Endothelial cell (in vitro differentiated cells): Measurements from ENCODE around the gene UTP11. TPM values are rescaled to one million over a fixed set of nuclear protein-coding genes. Genes with fewer than 3 reads are reported as not detected.
A peak's percentile ranks its signal among the peaks of the same experiment; 100 is the strongest.

ENCODE experiments used
- DNase-seq: peaks from one replicate; pipeline ENCODE4 v3.0.0; 2021; ENCODE audit warnings: low spot score
- H3K27ac Mint-ChIP-seq: one replicate; pipeline ENCODE4 v1.8.0; 2021; ENCODE audit warnings: mixed read lengths, inconsistent platforms; ENCODE audit not compliant: unreplicated experiment
- H3K27me3 Mint-ChIP-seq: one replicate; pipeline ENCODE4 v1.8.0; 2021; ENCODE audit warnings: mild to moderate bottlenecking, moderate library complexity, mixed read lengths, inconsistent platforms; ENCODE audit not compliant: unreplicated experiment
- H3K36me3 Mint-ChIP-seq: one replicate; pipeline ENCODE4 v1.8.0; 2021; ENCODE audit warnings: mild to moderate bottlenecking, low read depth, mixed read lengths, inconsistent platforms; ENCODE audit not compliant: unreplicated experiment
- H3K4me1 Mint-ChIP-seq: one replicate; pipeline ENCODE4 v1.8.0; 2021; ENCODE audit warnings: mild to moderate bottlenecking, mixed read lengths, inconsistent platforms; ENCODE audit not compliant: unreplicated experiment
- H3K4me3 Mint-ChIP-seq: one replicate; pipeline ENCODE4 v1.8.0; 2021; ENCODE audit warnings: mild to moderate bottlenecking, mixed read lengths, inconsistent platforms; ENCODE audit not compliant: unreplicated experiment
- H3K9me3 Mint-ChIP-seq: one replicate; pipeline ENCODE4 v1.8.0; 2021; ENCODE audit warnings: mixed read lengths, inconsistent platforms; ENCODE audit not compliant: unreplicated experiment
- total RNA-seq: library from RNA; stranded (reverse); fragmentation: NEBNext Ultra II Directional; extraction: Animal tissue kit (Norgen Biotek cat#: 25700); gene quantifications from one replicate; pipeline ENCODE4 v1.2.1, GENCODE V29; 2021; ENCODE audit not compliant: unreplicated experiment
- TF ChIP-seq, protein P1 (sequence below): fragments of 200-600 bp; sonication (generic); IDR thresholded peaks from one replicate; pipeline ENCODE4 v1.5.0; 2021; ENCODE audit warnings: antibody characterized with exemption; ENCODE audit not compliant: unreplicated experiment

Gene UTP11
- total RNA-seq, 1 donor from 2014 or later, result 44.7 TPM

DNA sequence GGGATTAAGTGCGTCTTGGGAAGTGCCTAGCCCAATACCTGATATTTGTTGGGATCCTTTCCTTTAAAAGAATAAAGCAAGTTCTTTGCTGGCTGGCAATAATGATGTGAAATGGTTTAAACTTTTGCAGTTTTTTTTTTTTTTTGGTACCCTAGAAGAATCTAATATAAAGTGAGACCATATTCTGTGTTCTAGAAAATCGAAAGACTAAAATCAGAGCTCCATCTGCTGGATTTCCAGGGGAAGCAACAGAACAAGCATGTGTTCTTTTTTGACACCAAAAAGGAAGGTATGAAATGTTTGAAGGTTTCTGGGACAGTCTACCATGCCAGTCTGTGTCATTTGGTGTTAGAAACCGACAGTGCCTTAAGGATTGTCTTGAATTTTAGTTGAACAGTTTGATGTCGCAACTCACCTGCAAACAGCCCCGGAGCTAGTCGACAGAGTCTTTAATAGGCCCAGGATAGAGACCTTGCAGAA lies 6.4 kb downstream of the UTP11 start:
- TF ChIP-seq, protein P1, sequence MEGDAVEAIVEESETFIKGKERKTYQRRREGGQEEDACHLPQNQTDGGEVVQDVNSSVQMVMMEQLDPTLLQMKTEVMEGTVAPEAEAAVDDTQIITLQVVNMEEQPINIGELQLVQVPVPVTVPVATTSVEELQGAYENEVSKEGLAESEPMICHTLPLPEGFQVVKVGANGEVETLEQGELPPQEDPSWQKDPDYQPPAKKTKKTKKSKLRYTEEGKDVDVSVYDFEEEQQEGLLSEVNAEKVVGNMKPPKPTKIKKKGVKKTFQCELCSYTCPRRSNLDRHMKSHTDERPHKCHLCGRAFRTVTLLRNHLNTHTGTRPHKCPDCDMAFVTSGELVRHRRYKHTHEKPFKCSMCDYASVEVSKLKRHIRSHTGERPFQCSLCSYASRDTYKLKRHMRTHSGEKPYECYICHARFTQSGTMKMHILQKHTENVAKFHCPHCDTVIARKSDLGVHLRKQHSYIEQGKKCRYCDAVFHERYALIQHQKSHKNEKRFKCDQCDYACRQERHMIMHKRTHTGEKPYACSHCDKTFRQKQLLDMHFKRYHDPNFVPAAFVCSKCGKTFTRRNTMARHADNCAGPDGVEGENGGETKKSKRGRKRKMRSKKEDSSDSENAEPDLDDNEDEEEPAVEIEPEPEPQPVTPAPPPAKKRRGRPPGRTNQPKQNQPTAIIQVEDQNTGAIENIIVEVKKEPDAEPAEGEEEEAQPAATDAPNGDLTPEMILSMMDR, result peak; percentile 37
- no peak for DNase-seq
- peaks cover 31% of the 10 kb centered on the region for H3K4me1 Mint-ChIP-seq
- H3K27ac Mint-ChIP-seq, result no peak overlapping the region
- no peaks in the 10 kb centered on the region for H3K9me3 Mint-ChIP-seq
- H3K36me3 Mint-ChIP-seq, result peaks cover 45% of the 10 kb centered on the region
- peaks cover 1% of the 10 kb centered on the region for H3K27me3 Mint-ChIP-seq
- H3K4me3 Mint-ChIP-seq, result no peak overlapping the region

DNA sequence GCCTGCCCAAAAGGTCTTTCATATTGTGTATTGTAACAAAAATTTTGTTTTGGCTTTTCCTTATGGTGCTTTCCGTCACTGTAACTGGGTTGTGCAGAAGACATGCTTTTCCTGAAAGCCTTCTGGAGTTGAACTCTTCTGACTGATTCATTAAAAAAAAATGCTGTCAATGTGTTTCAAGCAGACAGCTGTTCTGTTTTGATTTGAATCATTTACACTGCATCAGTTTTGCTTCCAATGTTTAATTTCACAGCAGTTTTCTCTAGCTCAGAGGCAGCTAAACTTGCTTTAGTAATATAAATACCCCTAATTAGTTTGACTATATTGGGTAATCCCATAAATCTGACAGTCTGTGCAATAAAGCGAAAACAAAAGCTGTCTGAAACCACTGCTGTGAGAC lies 7.9 kb downstream of the UTP11 start:
- Mint-ChIP-seq H3K27me3 (peaks cover 1% of the 10 kb centered on the region), H3K36me3 (peaks cover 58% of the 10 kb centered on the region), H3K4me3 (no peak overlapping the region), H3K4me1 (peaks cover 25% of the 10 kb centered on the region), H3K27ac (no peak overlapping the region), H3K9me3 (no peaks in the 10 kb centered on the region)
- TF ChIP-seq, protein P1, result no peak
- no peak for DNase-seq

DNA sequence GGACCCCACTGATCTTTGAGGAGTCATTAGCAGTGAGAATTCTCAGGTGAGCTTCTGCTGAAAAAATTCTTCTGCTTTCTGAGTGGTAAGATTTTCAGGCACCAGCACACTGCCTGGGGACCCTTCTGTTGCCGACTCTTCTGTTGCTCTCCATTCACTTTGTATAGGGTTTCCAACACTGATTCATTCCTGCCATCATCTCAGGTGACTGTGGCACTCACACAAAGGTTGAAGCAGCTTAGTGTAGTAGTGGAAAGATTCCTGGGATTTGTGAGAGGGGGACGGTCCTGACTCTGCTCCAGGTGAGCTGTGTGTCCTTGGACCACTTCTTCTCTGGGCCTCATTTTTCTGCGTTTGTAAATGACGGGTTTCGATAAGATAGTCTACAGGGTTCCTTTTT lies 9.4 kb downstream of the UTP11 start:
- Mint-ChIP-seq H3K4me3 (no peak overlapping the region), H3K36me3 (peaks cover 66% of the 10 kb centered on the region), H3K27me3 (peaks cover 3% of the 10 kb centered on the region), H3K9me3 (no peaks in the 10 kb centered on the region), H3K27ac (no peak overlapping the region), H3K4me1 (peaks cover 27% of the 10 kb centered on the region)
- no peak for DNase-seq
- TF ChIP-seq, protein P1, result no peak

DNA sequence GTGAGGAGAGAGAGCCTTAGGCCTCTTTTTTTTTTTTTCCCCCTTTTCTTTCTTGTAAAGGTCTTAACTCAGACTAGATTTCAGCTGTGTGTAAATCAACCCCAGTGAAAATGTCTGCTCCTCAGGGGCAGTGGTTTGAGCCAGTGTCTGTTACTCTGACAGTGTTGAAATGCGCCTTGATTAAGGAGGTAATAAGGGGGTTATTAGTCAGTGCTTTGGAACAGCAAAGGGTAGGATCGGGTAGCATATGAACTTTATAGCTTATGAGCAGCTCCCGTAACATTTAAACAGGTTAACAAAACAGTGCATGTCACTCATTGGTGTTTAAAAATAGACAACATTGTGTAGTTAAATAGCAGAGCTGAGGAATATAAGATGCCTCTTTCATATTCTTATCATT lies 10.3 kb downstream of the UTP11 start:
- Mint-ChIP-seq H3K4me3 (peak overlapping the region; percentile 44), H3K4me1 (peaks cover 35% of the 10 kb centered on the region), H3K36me3 (peaks cover 59% of the 10 kb centered on the region), H3K27ac (no peak overlapping the region), H3K27me3 (peaks cover 5% of the 10 kb centered on the region), H3K9me3 (no peaks in the 10 kb centered on the region)
- no peak for DNase-seq
- TF ChIP-seq, protein P1, result no peak

DNA sequence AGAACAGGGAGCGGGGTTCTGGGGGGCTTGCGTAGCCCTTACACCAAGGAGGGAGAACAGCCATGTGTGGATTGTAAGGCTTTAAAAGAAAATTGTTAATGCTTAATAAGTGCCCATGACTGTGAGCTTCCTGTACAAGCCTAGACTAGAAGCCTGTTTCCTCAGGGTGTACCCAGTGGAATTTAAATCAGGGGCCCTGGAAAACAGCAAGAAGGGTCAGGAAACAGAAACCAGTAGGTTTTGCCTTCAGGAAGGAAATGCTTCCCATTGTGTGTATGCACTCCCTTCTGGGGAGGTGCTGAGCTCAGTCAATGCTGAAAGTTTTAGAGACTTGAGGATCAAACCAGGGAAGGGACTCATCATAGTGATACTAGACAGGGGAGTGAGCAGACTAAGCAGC lies 12.7 kb downstream of the UTP11 start:
- peaks cover 54% of the 10 kb centered on the region for H3K4me1 Mint-ChIP-seq
- DNase-seq, result no peak
- no peaks in the 10 kb centered on the region for H3K9me3 Mint-ChIP-seq
- peaks cover 44% of the 10 kb centered on the region for H3K36me3 Mint-ChIP-seq
- TF ChIP-seq, protein P1, result no peak
- peak overlapping the region; percentile 77 for H3K4me3 Mint-ChIP-seq
- H3K27me3 Mint-ChIP-seq, result peaks cover 6% of the 10 kb centered on the region
- peak overlapping the region; percentile 94 for H3K27ac Mint-ChIP-seq
